Measurements from ENCODE around the gene IL15RA.

GRCh38 chr10:5904227-5904626, 73.1 kb downstream of the IL15RA start:
- TF ChIP-seq CTCF (IDR thresholded peaks at IDR 0.05; ENCODE audit: control extremely low read depth in 1 of 3, insufficient read depth in 1 of 3, low read depth in 1 of 3, low read length in 3 of 3) = no peak
- no peak for TF ChIP-seq ZNF274 (IDR thresholded peaks at IDR 0.05; ENCODE audit: borderline replicate concordance, extremely low read depth, low read length)
